ENCODE measurements around the gene EVA1C. TPM values are rescaled to one million over a fixed set of nuclear protein-coding genes. Genes with fewer than 3 reads are reported as not detected.
"Not testable (repeated sequence)": the region's sequence is repeated elsewhere in the genome, so short reads cannot be mapped to it uniquely, and the experiment has no call there.

The EVA1C gene
- total and polyA plus RNA-seq, 10 of the 15 experiments (the other 5 are each of a cell fraction or from before 2014, with no cell fraction given), result 0.13 to 0.56 (median 0.34) TPM; not detected in 7

DNA sequence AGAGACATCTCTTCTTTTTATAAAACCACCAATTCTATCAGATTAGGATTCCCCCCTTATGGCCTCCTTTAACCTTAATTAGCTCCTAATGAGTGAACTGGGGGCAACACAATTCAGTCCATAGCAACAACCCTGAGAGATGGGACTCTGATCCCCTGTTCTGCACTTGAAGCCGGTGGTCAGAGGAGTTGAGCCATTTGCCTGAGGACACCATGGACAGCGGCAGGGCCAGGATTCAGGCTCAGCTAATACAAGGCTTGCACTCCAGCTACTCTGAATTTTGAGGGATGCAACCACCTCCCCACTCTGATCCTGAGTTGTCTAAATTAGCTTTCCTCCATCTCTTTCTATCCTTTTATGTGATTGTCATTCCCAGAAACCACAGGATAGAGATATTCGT is 93.3 kb downstream of the EVA1C start:
- in situ Hi-C loops (cut with MboI); H3K27me3 ChIP-seq (replicated peaks in 1 of 2; ENCODE audit: control insufficient read depth in 2 of 2, insufficient read depth in 2 of 2, low read length in 1 of 2); POLR2A ChIA-PET; H3K9me3 ChIP-seq (replicated peaks; ENCODE audit: control insufficient read depth, insufficient read depth, low read length); BruUV-seq (replicated peaks); ATAC-seq; H3K79me2 ChIP-seq (ENCODE audit: control insufficient read depth, insufficient read depth, low read length); DNase-seq (ENCODE audit: low read depth, low spot score); H3K36me3 ChIP-seq (ENCODE audit: control insufficient read depth in 2 of 2, insufficient read depth in 2 of 2, low read length in 1 of 2); intact Hi-C loops (cut with micrococcal nuclease; ENCODE audit: unreplicated experiment); RAD21 ChIA-PET (ENCODE audit: unreplicated experiment); H3K4me1 ChIP-seq (ENCODE audit: control insufficient read depth, insufficient read depth, low read length); FAIRE-seq; H3K4me2 ChIP-seq (ENCODE audit: control insufficient read depth, insufficient read depth); H3K4me3 ChIP-seq; SMC1A ChIA-PET (ENCODE audit: uncharacterized antibody, unreplicated experiment); H2AFZ ChIP-seq (ENCODE audit: control insufficient read depth, low read depth, low read length); H4K20me1 ChIP-seq (ENCODE audit: control insufficient read depth, insufficient read depth); H3K27ac ChIP-seq (ENCODE audit: control insufficient read depth, insufficient read depth); H3K9ac ChIP-seq (ENCODE audit: control insufficient read depth, insufficient read depth, low read length): not testable (repeated sequence)
- 57% methylated on average over 3 of the region's 3 CpGs for WGBS (ENCODE audit: insufficient coverage, insufficient replicate concordance, low lambda C conversion rate, missing lambda C conversion rate)
- CTCF ChIA-PET, result interaction anchor here (0.7 kb wide), 1 partner anchor 100 kb away, joined by 3 read pairs; no protein-coding TSS in a partner anchor
- TF ChIP-seq, protein P1, sequence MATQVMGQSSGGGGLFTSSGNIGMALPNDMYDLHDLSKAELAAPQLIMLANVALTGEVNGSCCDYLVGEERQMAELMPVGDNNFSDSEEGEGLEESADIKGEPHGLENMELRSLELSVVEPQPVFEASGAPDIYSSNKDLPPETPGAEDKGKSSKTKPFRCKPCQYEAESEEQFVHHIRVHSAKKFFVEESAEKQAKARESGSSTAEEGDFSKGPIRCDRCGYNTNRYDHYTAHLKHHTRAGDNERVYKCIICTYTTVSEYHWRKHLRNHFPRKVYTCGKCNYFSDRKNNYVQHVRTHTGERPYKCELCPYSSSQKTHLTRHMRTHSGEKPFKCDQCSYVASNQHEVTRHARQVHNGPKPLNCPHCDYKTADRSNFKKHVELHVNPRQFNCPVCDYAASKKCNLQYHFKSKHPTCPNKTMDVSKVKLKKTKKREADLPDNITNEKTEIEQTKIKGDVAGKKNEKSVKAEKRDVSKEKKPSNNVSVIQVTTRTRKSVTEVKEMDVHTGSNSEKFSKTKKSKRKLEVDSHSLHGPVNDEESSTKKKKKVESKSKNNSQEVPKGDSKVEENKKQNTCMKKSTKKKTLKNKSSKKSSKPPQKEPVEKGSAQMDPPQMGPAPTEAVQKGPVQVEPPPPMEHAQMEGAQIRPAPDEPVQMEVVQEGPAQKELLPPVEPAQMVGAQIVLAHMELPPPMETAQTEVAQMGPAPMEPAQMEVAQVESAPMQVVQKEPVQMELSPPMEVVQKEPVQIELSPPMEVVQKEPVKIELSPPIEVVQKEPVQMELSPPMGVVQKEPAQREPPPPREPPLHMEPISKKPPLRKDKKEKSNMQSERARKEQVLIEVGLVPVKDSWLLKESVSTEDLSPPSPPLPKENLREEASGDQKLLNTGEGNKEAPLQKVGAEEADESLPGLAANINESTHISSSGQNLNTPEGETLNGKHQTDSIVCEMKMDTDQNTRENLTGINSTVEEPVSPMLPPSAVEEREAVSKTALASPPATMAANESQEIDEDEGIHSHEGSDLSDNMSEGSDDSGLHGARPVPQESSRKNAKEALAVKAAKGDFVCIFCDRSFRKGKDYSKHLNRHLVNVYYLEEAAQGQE (IDR thresholded peaks at IDR 0.05; ENCODE audit: low read depth, low read length), result peak; percentile 51; the same call in 1 of the 2 replicates

DNA sequence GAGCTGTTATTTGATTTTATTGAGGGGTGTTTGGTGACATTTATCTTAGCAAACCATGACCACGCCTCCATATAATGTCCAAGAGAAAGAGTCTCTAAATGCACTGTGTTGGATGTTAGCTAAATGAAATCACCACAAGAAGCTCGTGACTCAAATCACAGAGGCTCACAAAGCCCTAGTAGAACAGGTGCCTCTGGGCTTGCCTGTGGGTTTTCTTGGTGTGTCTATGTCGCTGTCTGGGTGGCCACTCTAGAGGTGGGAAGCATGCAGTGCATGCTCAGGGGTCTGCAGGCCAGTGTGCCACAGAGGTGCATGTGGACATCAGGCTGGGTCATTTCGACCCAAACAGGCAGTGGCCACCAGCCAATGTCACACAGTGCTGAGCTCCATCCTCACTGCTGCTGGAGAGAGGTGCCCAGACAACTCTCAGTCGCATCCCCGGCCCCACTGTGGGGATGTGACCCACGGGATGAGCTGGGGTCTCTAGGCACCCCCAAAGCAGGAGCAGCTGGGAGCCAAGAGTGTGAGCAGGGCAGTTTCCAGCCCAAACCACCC is 94.0 kb downstream of the EVA1C start:
- DNase-seq (ENCODE audit: low read depth, low spot score); H3K9ac ChIP-seq (ENCODE audit: control insufficient read depth, insufficient read depth, low read length); ATAC-seq; H2AFZ ChIP-seq (ENCODE audit: control insufficient read depth, low read depth, low read length); H3K36me3 ChIP-seq (ENCODE audit: control insufficient read depth in 2 of 2, insufficient read depth in 2 of 2, low read length in 1 of 2); H3K27me3 ChIP-seq (replicated peaks in 1 of 2; ENCODE audit: control insufficient read depth in 2 of 2, insufficient read depth in 2 of 2, low read length in 1 of 2); POLR2A ChIA-PET; H4K20me1 ChIP-seq (ENCODE audit: control insufficient read depth, insufficient read depth); intact Hi-C loops (cut with micrococcal nuclease; ENCODE audit: unreplicated experiment); H3K4me3 ChIP-seq; RAD21 ChIA-PET (ENCODE audit: unreplicated experiment); in situ Hi-C loops (cut with MboI); BruUV-seq (replicated peaks); H3K27ac ChIP-seq (ENCODE audit: control insufficient read depth, insufficient read depth); H3K79me2 ChIP-seq (ENCODE audit: control insufficient read depth, insufficient read depth, low read length); H3K4me1 ChIP-seq (ENCODE audit: control insufficient read depth, insufficient read depth, low read length); SMC1A ChIA-PET (ENCODE audit: uncharacterized antibody, unreplicated experiment); H3K9me3 ChIP-seq (replicated peaks; ENCODE audit: control insufficient read depth, insufficient read depth, low read length); FAIRE-seq; H3K4me2 ChIP-seq (ENCODE audit: control insufficient read depth, insufficient read depth): not testable (repeated sequence)
- CTCF ChIA-PET, result interaction anchor here (0.7 kb wide), 1 partner anchor 100 kb away, joined by 3 read pairs; no protein-coding TSS in a partner anchor
- 17% methylated on average over 7 of the region's 7 CpGs for WGBS (ENCODE audit: insufficient coverage, insufficient replicate concordance, low lambda C conversion rate, missing lambda C conversion rate)
